Measurements from ENCODE around the gene CAMTA2.

Gene CAMTA2

DNA sequence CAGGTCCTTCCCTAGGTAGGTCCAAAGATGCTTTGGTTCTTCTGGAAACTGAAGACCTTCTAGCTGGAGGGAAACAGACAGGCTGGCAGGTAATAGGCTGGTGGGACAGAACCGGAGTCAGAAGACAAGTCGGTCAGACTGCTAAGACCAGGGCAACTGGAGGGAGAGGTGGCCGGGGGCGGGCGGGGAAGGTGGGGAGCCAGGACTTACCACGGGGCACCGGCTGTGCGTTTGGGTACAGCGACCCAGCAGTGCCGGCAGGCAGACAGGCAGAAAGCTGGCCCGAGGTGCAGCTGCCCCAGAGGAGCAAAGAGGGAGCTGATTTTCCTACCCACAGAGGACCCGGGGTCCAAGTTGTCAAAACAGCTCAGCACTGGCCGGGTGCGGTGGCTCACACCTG lies 47.2 kb upstream of the CAMTA2 start:
- no peak overlapping the region for H3K4me2 ChIP-seq (ENCODE audit: low read depth, low read length)
- no peak overlapping the region for H3K4me3 ChIP-seq (ENCODE audit: low read length)
- H3K27me3 ChIP-seq (replicated peaks; ENCODE audit: insufficient read depth, low read length): no peaks in the 10 kb centered on the region
- H3K9me3 ChIP-seq (replicated peaks; ENCODE audit: insufficient read depth, low read length): no peaks in the 10 kb centered on the region
- no peak overlapping the region for H2AFZ ChIP-seq (ENCODE audit: low read length)
- no peak overlapping the region for H3K27ac ChIP-seq (ENCODE audit: low read length)
- no peaks in the 10 kb centered on the region for H3K79me2 ChIP-seq (ENCODE audit: low read length)
- no peaks in the 10 kb centered on the region for H3K9me2 ChIP-seq (replicated peaks; ENCODE audit: insufficient read depth, low read length)
- no peaks in the 10 kb centered on the region for H3K36me3 ChIP-seq (replicated peaks; ENCODE audit: insufficient read depth, low read length)
- H3K9ac ChIP-seq (ENCODE audit: low read length): no peak overlapping the region
- DNase-seq: no peak
- H3F3A ChIP-seq (ENCODE audit: insufficient read depth, low read length): peaks cover 8% of the 10 kb centered on the region
- H3K4me1 ChIP-seq (ENCODE audit: low read length): peaks cover 9% of the 10 kb centered on the region; the same call in 1 of the 2 replicates
- H4K20me1 ChIP-seq (ENCODE audit: insufficient read depth, low read length): no peaks in the 10 kb centered on the region
- TF ChIP-seq EZH2phosphoT487 (IDR thresholded peaks at IDR 0.05; ENCODE audit: low read length) (no peak), EZH2 (optimal IDR thresholded peaks at IDR 0.05; ENCODE audit: low read depth, low read length) (no peak)
- TF ChIP-seq, protein P1, sequence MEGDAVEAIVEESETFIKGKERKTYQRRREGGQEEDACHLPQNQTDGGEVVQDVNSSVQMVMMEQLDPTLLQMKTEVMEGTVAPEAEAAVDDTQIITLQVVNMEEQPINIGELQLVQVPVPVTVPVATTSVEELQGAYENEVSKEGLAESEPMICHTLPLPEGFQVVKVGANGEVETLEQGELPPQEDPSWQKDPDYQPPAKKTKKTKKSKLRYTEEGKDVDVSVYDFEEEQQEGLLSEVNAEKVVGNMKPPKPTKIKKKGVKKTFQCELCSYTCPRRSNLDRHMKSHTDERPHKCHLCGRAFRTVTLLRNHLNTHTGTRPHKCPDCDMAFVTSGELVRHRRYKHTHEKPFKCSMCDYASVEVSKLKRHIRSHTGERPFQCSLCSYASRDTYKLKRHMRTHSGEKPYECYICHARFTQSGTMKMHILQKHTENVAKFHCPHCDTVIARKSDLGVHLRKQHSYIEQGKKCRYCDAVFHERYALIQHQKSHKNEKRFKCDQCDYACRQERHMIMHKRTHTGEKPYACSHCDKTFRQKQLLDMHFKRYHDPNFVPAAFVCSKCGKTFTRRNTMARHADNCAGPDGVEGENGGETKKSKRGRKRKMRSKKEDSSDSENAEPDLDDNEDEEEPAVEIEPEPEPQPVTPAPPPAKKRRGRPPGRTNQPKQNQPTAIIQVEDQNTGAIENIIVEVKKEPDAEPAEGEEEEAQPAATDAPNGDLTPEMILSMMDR (IDR thresholded peaks at IDR 0.05; ENCODE audit: low read length): no peak

DNA sequence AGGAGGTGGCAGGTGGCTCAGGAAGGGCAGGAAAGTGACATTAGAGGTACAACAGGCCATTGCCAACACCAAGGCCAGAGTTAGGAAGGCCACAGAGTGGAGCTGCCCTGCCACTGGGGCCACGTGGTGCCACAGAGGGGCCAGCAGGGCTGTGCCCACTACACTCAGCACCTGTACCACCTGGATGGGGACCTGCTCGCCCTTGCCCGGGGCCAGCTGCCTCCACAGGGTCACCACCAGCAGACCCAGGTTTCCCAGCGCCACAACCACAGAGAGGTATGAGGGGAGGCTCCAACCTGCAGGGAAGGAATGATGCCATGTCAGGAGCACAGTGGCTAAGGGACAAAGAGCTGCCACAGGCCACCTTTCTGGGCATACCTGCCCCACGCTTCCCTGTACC lies 46.6 kb upstream of the CAMTA2 start:
- H3K9ac ChIP-seq (ENCODE audit: low read length): no peak overlapping the region
- H3K4me3 ChIP-seq (ENCODE audit: low read length): no peak overlapping the region
- TF ChIP-seq EZH2 (optimal IDR thresholded peaks at IDR 0.05; ENCODE audit: low read depth, low read length): no peak
- TF ChIP-seq, protein P1 (IDR thresholded peaks at IDR 0.05; ENCODE audit: low read length): no peak
- TF ChIP-seq EZH2phosphoT487 (IDR thresholded peaks at IDR 0.05; ENCODE audit: low read length): no peak
- H3F3A ChIP-seq (ENCODE audit: insufficient read depth, low read length): peaks cover 8% of the 10 kb centered on the region
- no peak for DNase-seq
- H2AFZ ChIP-seq (ENCODE audit: low read length): no peak overlapping the region
- no peak overlapping the region for H3K4me2 ChIP-seq (ENCODE audit: low read depth, low read length)
- no peaks in the 10 kb centered on the region for H3K79me2 ChIP-seq (ENCODE audit: low read length)
- no peaks in the 10 kb centered on the region for H4K20me1 ChIP-seq (ENCODE audit: insufficient read depth, low read length)
- H3K27ac ChIP-seq (ENCODE audit: low read length): no peak overlapping the region
- peaks cover 9% of the 10 kb centered on the region; the same call in 1 of the 2 replicates for H3K4me1 ChIP-seq (ENCODE audit: low read length)
- no peaks in the 10 kb centered on the region for H3K36me3 ChIP-seq (replicated peaks; ENCODE audit: insufficient read depth, low read length)
- no peaks in the 10 kb centered on the region for H3K9me3 ChIP-seq (replicated peaks; ENCODE audit: insufficient read depth, low read length)
- no peaks in the 10 kb centered on the region for H3K27me3 ChIP-seq (replicated peaks; ENCODE audit: insufficient read depth, low read length)
- H3K9me2 ChIP-seq (replicated peaks; ENCODE audit: insufficient read depth, low read length): no peaks in the 10 kb centered on the region

DNA sequence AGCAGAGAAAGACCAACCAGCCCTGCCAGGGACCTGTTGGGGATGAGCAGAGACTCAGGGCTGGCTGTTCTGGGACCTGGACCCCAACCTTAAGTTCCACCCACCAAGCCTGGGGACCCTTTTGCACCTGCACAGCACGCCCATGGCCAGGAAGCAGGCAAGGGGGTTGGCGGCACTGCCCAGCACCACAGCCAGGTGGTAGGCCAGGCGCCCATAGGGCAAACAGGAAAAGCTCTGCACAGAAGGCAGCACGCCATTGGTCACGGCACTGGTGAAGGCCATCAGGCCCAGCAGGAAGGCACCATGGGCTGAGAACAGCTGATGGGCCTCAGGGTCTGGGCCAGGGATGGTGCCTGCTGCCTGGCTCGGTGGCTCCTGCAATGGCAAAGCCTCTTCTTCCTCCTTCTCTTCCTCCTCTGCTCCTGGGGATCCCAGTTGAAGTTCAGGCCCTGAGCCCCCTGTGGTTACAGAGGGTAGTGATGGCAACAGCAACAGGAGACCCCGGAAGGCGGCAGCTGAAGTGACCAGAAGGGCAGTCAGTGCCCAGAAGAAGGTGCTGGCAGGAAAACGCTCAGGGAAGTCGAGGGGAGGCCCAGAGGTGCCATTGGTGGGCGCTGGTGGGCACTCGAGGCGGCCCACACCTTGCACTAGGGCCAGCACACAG lies 46.0 kb upstream of the CAMTA2 start:
- TF ChIP-seq, protein P1 (IDR thresholded peaks at IDR 0.05; ENCODE audit: low read length): no peak
- TF ChIP-seq EZH2 (optimal IDR thresholded peaks at IDR 0.05; ENCODE audit: low read depth, low read length): no peak
- H3K4me1 ChIP-seq (ENCODE audit: low read length): peaks cover 9% of the 10 kb centered on the region; the same call in 1 of the 2 replicates
- no peaks in the 10 kb centered on the region for H4K20me1 ChIP-seq (ENCODE audit: insufficient read depth, low read length)
- H3K79me2 ChIP-seq (ENCODE audit: low read length): no peaks in the 10 kb centered on the region
- H2AFZ ChIP-seq (ENCODE audit: low read length): no peak overlapping the region
- H3K4me2 ChIP-seq (ENCODE audit: low read depth, low read length): no peak overlapping the region
- H3K9me3 ChIP-seq (replicated peaks; ENCODE audit: insufficient read depth, low read length): no peaks in the 10 kb centered on the region
- H3K27ac ChIP-seq (ENCODE audit: low read length): no peak overlapping the region
- no peaks in the 10 kb centered on the region for H3K9me2 ChIP-seq (replicated peaks; ENCODE audit: insufficient read depth, low read length)
- no peak overlapping the region for H3K4me3 ChIP-seq (ENCODE audit: low read length)
- peaks cover 8% of the 10 kb centered on the region for H3F3A ChIP-seq (ENCODE audit: insufficient read depth, low read length)
- H3K36me3 ChIP-seq (replicated peaks; ENCODE audit: insufficient read depth, low read length): no peaks in the 10 kb centered on the region
- no peak overlapping the region for H3K9ac ChIP-seq (ENCODE audit: low read length)
- DNase-seq: no peak
- H3K27me3 ChIP-seq (replicated peaks; ENCODE audit: insufficient read depth, low read length): no peaks in the 10 kb centered on the region
